ENCODE measurements around the gene IL17A. TPM values are rescaled to one million over a fixed set of nuclear protein-coding genes. Genes with fewer than 3 reads are reported as not detected.

The IL17A gene
- total and polyA plus RNA-seq, 5 donors from 2014 or later = 0.17 to 0.25 TPM; not detected in 3

GRCh38 chr6:52144196-52145076 lies 41.7 kb upstream of the IL17A start:
- H3K27me3 Mint-ChIP-seq = peaks cover 14% of the 10 kb centered on the region

GRCh38 chr6:52146851-52147445 lies 39.2 kb upstream of the IL17A start:
- no peak for DNase-seq
- no peak overlapping the region for H3K4me3 Mint-ChIP-seq
- no peak for ATAC-seq (ENCODE audit: low read depth in 2 of 2)
- no peaks in the 10 kb centered on the region for H3K9me3 ChIP-seq (ENCODE audit: control insufficient read depth in 2 of 2, low read length in 2 of 2)
- H3K4me1 ChIP-seq (ENCODE audit: control insufficient read depth, insufficient read depth, low read length, poor library complexity, severe bottlenecking) = no peaks in the 10 kb centered on the region
- no peak overlapping the region for H3K4me3 ChIP-seq (ENCODE audit: low read depth, low read length)
- H3K27me3 Mint-ChIP-seq = peaks cover 16% of the 10 kb centered on the region
- peaks cover 0 to 4% (median 0%) of the 10 kb centered on the region in 7 donors for H3K9me3 Mint-ChIP-seq
- no peak overlapping the region for H3K27ac Mint-ChIP-seq
- H3K36me3 ChIP-seq (ENCODE audit: control insufficient read depth, insufficient read depth, low read length) = no peaks in the 10 kb centered on the region
- H3K27ac ChIP-seq (ENCODE audit: insufficient read depth, low read length, poor library complexity, severe bottlenecking) = no peak overlapping the region
- H3K27me3 ChIP-seq (ENCODE audit: control insufficient read depth, insufficient read depth, low read length) = peaks cover 7% of the 10 kb centered on the region
- H3K4me1 Mint-ChIP-seq = no peaks in the 10 kb centered on the region
- H3K36me3 Mint-ChIP-seq = no peaks in the 10 kb centered on the region

More at GRCh38 chr6:52144196-52145076, 41.7 kb upstream of the IL17A start:
- ATAC-seq (ENCODE audit: low read depth in 2 of 2) (no peak), DNase-seq (no peak)
- Mint-ChIP-seq H3K4me1 (no peaks in the 10 kb centered on the region), H3K9me3 (peaks cover 0 to 6% (median 0%) of the 10 kb centered on the region in 7 donors), H3K36me3 (no peaks in the 10 kb centered on the region), H3K27ac (no peak overlapping the region), H3K4me3 (no peak overlapping the region)
- H3K36me3 ChIP-seq (ENCODE audit: control insufficient read depth, insufficient read depth, low read length) = no peaks in the 10 kb centered on the region
- H3K9me3 ChIP-seq (ENCODE audit: control insufficient read depth in 2 of 2, low read length in 2 of 2) = no peaks in the 10 kb centered on the region
- no peak overlapping the region for H3K27ac ChIP-seq (ENCODE audit: insufficient read depth, low read length, poor library complexity, severe bottlenecking)
- H3K27me3 ChIP-seq (ENCODE audit: control insufficient read depth, insufficient read depth, low read length) = peaks cover 10% of the 10 kb centered on the region
- H3K4me3 ChIP-seq (ENCODE audit: low read depth, low read length) = no peak overlapping the region
- no peaks in the 10 kb centered on the region for H3K4me1 ChIP-seq (ENCODE audit: control insufficient read depth, insufficient read depth, low read length, poor library complexity, severe bottlenecking)

GRCh38 chr6:52149076-52149475 lies 37.1 kb upstream of the IL17A start:
- H3K9me3 ChIP-seq (ENCODE audit: control insufficient read depth in 2 of 2, low read length in 2 of 2) = no peaks in the 10 kb centered on the region
- no peaks in the 10 kb centered on the region for H3K4me1 ChIP-seq (ENCODE audit: control insufficient read depth, insufficient read depth, low read length, poor library complexity, severe bottlenecking)
- no peak for ATAC-seq (ENCODE audit: low read depth in 2 of 2)
- peaks cover 7% of the 10 kb centered on the region for H3K27me3 Mint-ChIP-seq
- no peaks in the 10 kb centered on the region for H3K4me1 Mint-ChIP-seq
- H3K9me3 Mint-ChIP-seq = peaks cover 0 to 1% (median 0%) of the 10 kb centered on the region in 7 donors
- no peak overlapping the region for H3K4me3 Mint-ChIP-seq
- H3K27ac Mint-ChIP-seq = no peak overlapping the region
- no peaks in the 10 kb centered on the region for H3K36me3 Mint-ChIP-seq
- no peaks in the 10 kb centered on the region for H3K36me3 ChIP-seq (ENCODE audit: control insufficient read depth, insufficient read depth, low read length)
- no peak overlapping the region for H3K27ac ChIP-seq (ENCODE audit: insufficient read depth, low read length, poor library complexity, severe bottlenecking)
- no peak for DNase-seq
- H3K4me3 ChIP-seq (ENCODE audit: low read depth, low read length) = no peak overlapping the region
- no peaks in the 10 kb centered on the region for H3K27me3 ChIP-seq (ENCODE audit: control insufficient read depth, insufficient read depth, low read length)

GRCh38 chr6:52149949-52150348 lies 36.2 kb upstream of the IL17A start:
- Mint-ChIP-seq H3K4me3 (no peak overlapping the region), H3K36me3 (no peaks in the 10 kb centered on the region), H3K9me3 (peaks cover 0 to 1% (median 0%) of the 10 kb centered on the region in 7 donors), H3K4me1 (no peaks in the 10 kb centered on the region), H3K27ac (no peak overlapping the region), H3K27me3 (peaks cover 7% of the 10 kb centered on the region)
- H3K4me1 ChIP-seq (ENCODE audit: control insufficient read depth, insufficient read depth, low read length, poor library complexity, severe bottlenecking) = no peaks in the 10 kb centered on the region
- DNase-seq (no peak), ATAC-seq (ENCODE audit: low read depth in 2 of 2) (no peak)
- no peak overlapping the region for H3K27ac ChIP-seq (ENCODE audit: insufficient read depth, low read length, poor library complexity, severe bottlenecking)
- no peaks in the 10 kb centered on the region for H3K27me3 ChIP-seq (ENCODE audit: control insufficient read depth, insufficient read depth, low read length)
- no peaks in the 10 kb centered on the region for H3K36me3 ChIP-seq (ENCODE audit: control insufficient read depth, insufficient read depth, low read length)
- H3K9me3 ChIP-seq (ENCODE audit: control insufficient read depth in 2 of 2, low read length in 2 of 2) = no peaks in the 10 kb centered on the region
- H3K4me3 ChIP-seq (ENCODE audit: low read depth, low read length) = no peak overlapping the region

GRCh38 chr6:52152070-52152423 lies 34.1 kb upstream of the IL17A start:
- Histone ChIP-seq H3K9me3 (ENCODE audit: control insufficient read depth in 2 of 2, low read length in 2 of 2) (no peaks in the 10 kb centered on the region), H3K36me3 (ENCODE audit: control insufficient read depth, insufficient read depth, low read length) (no peaks in the 10 kb centered on the region), H3K27ac (ENCODE audit: insufficient read depth, low read length, poor library complexity, severe bottlenecking) (no peak overlapping the region), H3K4me1 (ENCODE audit: control insufficient read depth, insufficient read depth, low read length, poor library complexity, severe bottlenecking) (no peaks in the 10 kb centered on the region), H3K4me3 (ENCODE audit: low read depth, low read length) (no peak overlapping the region), H3K27me3 (ENCODE audit: control insufficient read depth, insufficient read depth, low read length) (peaks cover 2% of the 10 kb centered on the region)
- Mint-ChIP-seq H3K36me3 (no peaks in the 10 kb centered on the region), H3K27ac (no peak overlapping the region), H3K9me3 (peaks cover 0 to 1% (median 0%) of the 10 kb centered on the region in 7 donors), H3K4me1 (peaks cover 0 to 10% (median 3%) of the 10 kb centered on the region in 4 donors), H3K4me3 (no peak overlapping the region), H3K27me3 (peaks cover 7% of the 10 kb centered on the region)
- ATAC-seq (ENCODE audit: low read depth in 2 of 2) = no peak
- DNase-seq = no peak

GRCh38 chr6:52152711-52153160 lies 33.4 kb upstream of the IL17A start:
- no peak overlapping the region for H3K27ac ChIP-seq (ENCODE audit: insufficient read depth, low read length, poor library complexity, severe bottlenecking)
- no peak for DNase-seq
- no peaks in the 10 kb centered on the region for H3K4me1 ChIP-seq (ENCODE audit: control insufficient read depth, insufficient read depth, low read length, poor library complexity, severe bottlenecking)
- H3K27ac Mint-ChIP-seq = no peak overlapping the region
- H3K27me3 Mint-ChIP-seq = peaks cover 7% of the 10 kb centered on the region
- H3K4me3 Mint-ChIP-seq = no peak overlapping the region
- H3K27me3 ChIP-seq (ENCODE audit: control insufficient read depth, insufficient read depth, low read length) = peaks cover 2% of the 10 kb centered on the region
- peaks cover 0 to 10% (median 3%) of the 10 kb centered on the region in 4 donors for H3K4me1 Mint-ChIP-seq
- H3K4me3 ChIP-seq (ENCODE audit: low read depth, low read length) = no peak overlapping the region
- H3K36me3 ChIP-seq (ENCODE audit: control insufficient read depth, insufficient read depth, low read length) = no peaks in the 10 kb centered on the region
- H3K9me3 Mint-ChIP-seq = peaks cover 0 to 1% (median 0%) of the 10 kb centered on the region in 7 donors
- no peak for ATAC-seq (ENCODE audit: low read depth in 2 of 2)
- no peaks in the 10 kb centered on the region for H3K36me3 Mint-ChIP-seq
- no peaks in the 10 kb centered on the region for H3K9me3 ChIP-seq (ENCODE audit: control insufficient read depth in 2 of 2, low read length in 2 of 2)

GRCh38 chr6:52154381-52154780 lies 31.8 kb upstream of the IL17A start:
- Histone ChIP-seq H3K36me3 (ENCODE audit: control insufficient read depth, insufficient read depth, low read length) (no peaks in the 10 kb centered on the region), H3K4me1 (ENCODE audit: control insufficient read depth, insufficient read depth, low read length, poor library complexity, severe bottlenecking) (no peaks in the 10 kb centered on the region), H3K4me3 (ENCODE audit: low read depth, low read length) (no peak overlapping the region), H3K27me3 (ENCODE audit: control insufficient read depth, insufficient read depth, low read length) (peaks cover 2% of the 10 kb centered on the region), H3K27ac (ENCODE audit: insufficient read depth, low read length, poor library complexity, severe bottlenecking) (no peak overlapping the region), H3K9me3 (ENCODE audit: control insufficient read depth in 2 of 2, low read length in 2 of 2) (no peaks in the 10 kb centered on the region)
- H3K27ac Mint-ChIP-seq = no peak overlapping the region
- H3K36me3 Mint-ChIP-seq = no peaks in the 10 kb centered on the region
- no peak for ATAC-seq (ENCODE audit: low read depth in 2 of 2)
- peaks cover 0 to 1% (median 0%) of the 10 kb centered on the region in 7 donors for H3K9me3 Mint-ChIP-seq
- no peak for DNase-seq
- no peak overlapping the region for H3K4me3 Mint-ChIP-seq
- H3K27me3 Mint-ChIP-seq = peaks cover 12% of the 10 kb centered on the region
- peaks cover 0 to 10% (median 3%) of the 10 kb centered on the region in 4 donors for H3K4me1 Mint-ChIP-seq

All from CD4-positive, CD25-positive, alpha-beta regulatory T cell (primary cell).